DOHH2 (cell line): ENCODE data around the gene AP1G2.

Experiments
- H3F3A ChIP-seq: fragments of 200-600 bp; sonication (generic), shearing (Covaris generic); 2 replicates; pipeline ENCODE4 v1.6.0; 2016; ENCODE audit warnings: antibody characterized with exemption, mild to moderate bottlenecking; ENCODE audit not compliant: control insufficient read depth, insufficient read depth
- H3K27ac ChIP-seq: fragments of 200-600 bp; sonication (generic); 2 replicates; pipeline ENCODE4 v1.5.1; 2014; ENCODE audit warnings: low read depth, mild to moderate bottlenecking, low read length, moderate library complexity
- H3K27me3 ChIP-seq: fragments of 200-600 bp; sonication (generic); 2 replicates; pipeline ENCODE4 v1.6.1; 2014; ENCODE audit warnings: mild to moderate bottlenecking, low read length, mixed read lengths; ENCODE audit not compliant: control insufficient read depth
- H3K36me3 ChIP-seq: fragments of 200-600 bp; sonication (generic); 2 replicates; pipeline ENCODE4 v1.6.1; 2014; ENCODE audit warnings: mild to moderate bottlenecking, low read length, moderate library complexity, mixed read lengths; ENCODE audit not compliant: control insufficient read depth
- H3K4me1 ChIP-seq: fragments of 200-600 bp; sonication (generic); 2 replicates; pipeline ENCODE4 v1.6.1; 2014; ENCODE audit warnings: mild to moderate bottlenecking, low read length, mixed read lengths; ENCODE audit not compliant: control insufficient read depth
- H3K4me2 ChIP-seq: fragments of 200-600 bp; sonication (generic); 2 replicates; pipeline ENCODE4 v1.6.0; 2014; ENCODE audit warnings: mild to moderate bottlenecking, low read length, moderate library complexity
- H3K4me3 ChIP-seq: fragments of 200-600 bp; sonication (generic); 2 replicates; pipeline ENCODE4 v1.5.1; 2014; ENCODE audit warnings: mild to moderate bottlenecking, low read length, mixed read lengths
- H3K79me2 ChIP-seq: fragments of 200-600 bp; sonication (generic); 2 replicates; pipeline ENCODE4 v1.6.1; 2014; ENCODE audit warnings: mild to moderate bottlenecking, low read length, mixed read lengths; ENCODE audit not compliant: control insufficient read depth
- H3K9me2 ChIP-seq: fragments of 200-600 bp; sonication (generic); replicated peaks from 2 replicates; pipeline ENCODE4 v1.6.1; 2014; ENCODE audit warnings: mild to moderate bottlenecking, low read length, mixed read lengths; ENCODE audit not compliant: control insufficient read depth
- H3K9me3 ChIP-seq: fragments of 200-600 bp; sonication (generic); 2 replicates; pipeline ENCODE4 v1.6.1; 2014; ENCODE audit warnings: antibody characterized with exemption, low read length, mixed read lengths; ENCODE audit not compliant: control insufficient read depth, insufficient read depth
- H4K20me1 ChIP-seq: fragments of 200-600 bp; sonication (generic); 2 replicates; pipeline ENCODE4 v1.6.0; 2014; ENCODE audit warnings: low read depth, mild to moderate bottlenecking, antibody characterized with exemption, low read length, moderate library complexity; ENCODE audit not compliant: control insufficient read depth, insufficient read depth
- CTCF ChIP-seq: fragments of 200-600 bp; sonication (generic); IDR thresholded peaks from one replicate; pipeline ENCODE4 v1.5.1; 2014; ENCODE audit warnings: antibody characterized with exemption, mild to moderate bottlenecking, low read depth, low read length; ENCODE audit not compliant: poor library complexity, severe bottlenecking
- EZH2phosphoT487 ChIP-seq: fragments of 200-600 bp; sonication (generic); IDR thresholded peaks from 2 replicates; pipeline ENCODE4 v1.6.1; 2017; ENCODE audit warnings: borderline replicate concordance, mild to moderate bottlenecking, antibody characterized with exemption, low read length, moderate library complexity, mixed read lengths

AP1G2 gene

GRCh38 chr14:23532658-23533057 is 34.9 kb downstream of the AP1G2 start:
- no peak for TF ChIP-seq EZH2phosphoT487
- TF ChIP-seq CTCF: no peak
- Histone ChIP-seq H3K79me2 (no peaks in the 10 kb centered on the region), H3K36me3 (no peaks in the 10 kb centered on the region), H3K9me3 (no peaks in the 10 kb centered on the region), H3K4me2 (no peak overlapping the region), H3K27ac (no peak overlapping the region), H3F3A (no peaks in the 10 kb centered on the region), H3K27me3 (no peaks in the 10 kb centered on the region), H3K4me3 (no peak overlapping the region), H3K4me1 (no peaks in the 10 kb centered on the region), H4K20me1 (no peaks in the 10 kb centered on the region), H3K9me2 (no peaks in the 10 kb centered on the region)

- Histone ChIP-seq H3K4me3 (no peak overlapping the region), H3K4me2 (no peak overlapping the region), H3F3A (no peaks in the 10 kb centered on the region), H3K9me3 (no peaks in the 10 kb centered on the region), H4K20me1 (no peaks in the 10 kb centered on the region), H3K36me3 (no peaks in the 10 kb centered on the region), H3K79me2 (no peaks in the 10 kb centered on the region), H3K27me3 (no peaks in the 10 kb centered on the region), H3K4me1 (no peaks in the 10 kb centered on the region), H3K9me2 (no peaks in the 10 kb centered on the region), H3K27ac (no peak overlapping the region)
- TF ChIP-seq CTCF: no peak
- TF ChIP-seq EZH2phosphoT487: no peak
Observed at GRCh38 chr14:23531391-23531790, 36.2 kb downstream of the AP1G2 start.

- no peaks in the 10 kb centered on the region for H3K79me2 ChIP-seq
- no peaks in the 10 kb centered on the region for H4K20me1 ChIP-seq
- no peak overlapping the region for H3K4me3 ChIP-seq
- no peak overlapping the region for H3K27ac ChIP-seq
- TF ChIP-seq CTCF: no peak
- no peak for TF ChIP-seq EZH2phosphoT487
- no peaks in the 10 kb centered on the region for H3K9me3 ChIP-seq
- H3K9me2 ChIP-seq: no peaks in the 10 kb centered on the region
- no peak overlapping the region for H3K4me2 ChIP-seq
- no peaks in the 10 kb centered on the region for H3K36me3 ChIP-seq
- no peaks in the 10 kb centered on the region for H3K27me3 ChIP-seq
- no peaks in the 10 kb centered on the region for H3K4me1 ChIP-seq
- H3F3A ChIP-seq: no peaks in the 10 kb centered on the region
Observed at GRCh38 chr14:23530375-23531055, 37.1 kb downstream of the AP1G2 start.
